Calu3 (cell line): ENCODE data around the gene SLC25A48. TPM values are rescaled to one million over a fixed set of nuclear protein-coding genes. Genes with fewer than 3 reads are reported as not detected.

Source experiments
- BruUV-seq: library from RNA; stranded (reverse); fragments of 400-500 nt; replicated peaks from 2 replicates; lab custom pipeline; 2021; lab: Mats Ljungman, UMichigan
- CTCF ChIA-PET: fragments of 300-600 bp; sonication (Branson Sonifier 250); formaldehyde crosslinking; loops from one replicate; lab custom pipeline; 2022; ENCODE audit warnings: antibody characterized with exemption; lab: Charles Lee
- DNase-seq: peaks from one replicate; pipeline ENCODE4 v3.0.0; 2022
- H3K27ac Mint-ChIP-seq: one replicate; pipeline ENCODE4 v1.8.0; 2022; ENCODE audit warnings: mixed read lengths; ENCODE audit not compliant: unreplicated experiment
- H3K27me3 Mint-ChIP-seq: one replicate; pipeline ENCODE4 v1.8.0; 2022; ENCODE audit warnings: mixed read lengths; ENCODE audit not compliant: unreplicated experiment
- H3K36me3 Mint-ChIP-seq: one replicate; pipeline ENCODE4 v1.8.0; 2022; ENCODE audit warnings: mild to moderate bottlenecking, moderate library complexity, mixed read lengths; ENCODE audit not compliant: insufficient read depth, unreplicated experiment
- H3K4me1 Mint-ChIP-seq: one replicate; pipeline ENCODE4 v1.8.0; 2022; ENCODE audit warnings: mild to moderate bottlenecking, low read depth, mixed read lengths; ENCODE audit not compliant: unreplicated experiment
- H3K4me3 Mint-ChIP-seq: one replicate; pipeline ENCODE4 v1.8.0; 2022; ENCODE audit warnings: mild to moderate bottlenecking, low read depth, moderate library complexity, mixed read lengths; ENCODE audit not compliant: unreplicated experiment
- H3K9me3 Mint-ChIP-seq: one replicate; pipeline ENCODE4 v1.8.0; 2022; ENCODE audit warnings: low read depth, mixed read lengths; ENCODE audit not compliant: unreplicated experiment
- CTCF ChIP-seq: fragments of 200-600 bp; IDR thresholded peaks from one replicate; pipeline ENCODE4 v1.8.0; 2022; ENCODE audit warnings: antibody characterized with exemption; ENCODE audit not compliant: unreplicated experiment
- intact Hi-C: fragments of 100-400 bp; cut with micrococcal nuclease; formaldehyde crosslinking; loops from one replicate; pipeline ENCODE4 v1.10.0; 2022; ENCODE audit not compliant: unreplicated experiment
- total RNA-seq: library from RNA; stranded (reverse); gene quantifications from 2 replicates; pipeline ENCODE4 v1.2.3, GENCODE V29; 2022

The SLC25A48 gene
- total RNA-seq, 1 experiment from 2014 or later, result not detected

- TF ChIP-seq CTCF, result no peak
- Mint-ChIP-seq H3K36me3 (no peaks in the 10 kb centered on the region), H3K9me3 (no peaks in the 10 kb centered on the region), H3K4me1 (no peaks in the 10 kb centered on the region), H3K27me3 (peaks cover 62% of the 10 kb centered on the region), H3K27ac (no peak overlapping the region), H3K4me3 (no peak overlapping the region)
- DNase-seq, result no peak
- no TSS peak for BruUV-seq
- CTCF ChIA-PET, result no interaction called here
- intact Hi-C loops, result no loop called here
These were observed 34.8 kb downstream of the SLC25A48 start for GRCh38 chr5:135869276-135869675.

- no TSS peak for BruUV-seq
- CTCF ChIA-PET, result interaction anchor here (0.9 kb wide), 1 partner anchor 16 kb away, joined by 5 read pairs; no protein-coding TSS in a partner anchor
These were observed 35.5 kb downstream of the SLC25A48 start for GRCh38 chr5:135869935-135870334.

GRCh38 chr5:135871268-135871915 is 36.9 kb downstream of the SLC25A48 start:
- intact Hi-C loops, result no loop called here

More at GRCh38 chr5:135869935-135870334, 35.5 kb downstream of the SLC25A48 start:
- intact Hi-C loops, result no loop called here
- Mint-ChIP-seq H3K27me3 (peaks cover 67% of the 10 kb centered on the region), H3K36me3 (no peaks in the 10 kb centered on the region), H3K27ac (no peak overlapping the region), H3K9me3 (no peaks in the 10 kb centered on the region), H3K4me1 (no peaks in the 10 kb centered on the region), H3K4me3 (no peak overlapping the region)
- DNase-seq, result no peak
- TF ChIP-seq CTCF, result no peak

GRCh38 chr5:135873831-135874230 is 39.4 kb downstream of the SLC25A48 start:
- DNase-seq, result no peak
- intact Hi-C loops, result no loop called here
- Mint-ChIP-seq H3K9me3 (no peaks in the 10 kb centered on the region), H3K4me1 (no peaks in the 10 kb centered on the region), H3K36me3 (no peaks in the 10 kb centered on the region), H3K27me3 (peaks cover 90% of the 10 kb centered on the region), H3K27ac (no peak overlapping the region), H3K4me3 (no peak overlapping the region)
- TF ChIP-seq CTCF, result no peak
- CTCF ChIA-PET, result interaction anchor here (1.1 kb wide), 1 partner anchor 13 kb away, joined by 3 read pairs; no protein-coding TSS in a partner anchor
- no TSS peak for BruUV-seq

More at GRCh38 chr5:135871268-135871915, 36.9 kb downstream of the SLC25A48 start:
- H3K4me1 Mint-ChIP-seq, result no peaks in the 10 kb centered on the region
- H3K27ac Mint-ChIP-seq, result no peak overlapping the region
- CTCF ChIA-PET, result no interaction called here
- H3K9me3 Mint-ChIP-seq, result no peaks in the 10 kb centered on the region
- H3K27me3 Mint-ChIP-seq, result peaks cover 80% of the 10 kb centered on the region
- no peaks in the 10 kb centered on the region for H3K36me3 Mint-ChIP-seq
- DNase-seq, result no peak
- no TSS peak for BruUV-seq
- no peak overlapping the region for H3K4me3 Mint-ChIP-seq
- TF ChIP-seq CTCF, result no peak
